Smooth muscle cell (in vitro differentiated cells): Measurements from ENCODE around the gene TAX1BP1. TPM values are rescaled to one million over a fixed set of nuclear protein-coding genes. Genes with fewer than 3 reads are reported as not detected.

ENCODE experiments used
- DNase-seq: peaks from one replicate; lab custom pipeline; 2025; ENCODE audit not compliant: unreplicated experiment; lab: John Stamatoyannopoulos, UW
- H2AFZ ChIP-seq: fragments of 200-600 bp; sonication (generic); 2 replicates; pipeline ENCODE4 v1.6.0; 2016; ENCODE audit warnings: antibody characterized with exemption, low read depth, mild to moderate bottlenecking
- H3F3A ChIP-seq: fragments of 200-600 bp; sonication (generic); 2 replicates; pipeline ENCODE4 v1.6.0; 2017; ENCODE audit warnings: antibody characterized with exemption, low read depth
- H3K27ac ChIP-seq: fragments of 200-600 bp; sonication (generic); 2 replicates; pipeline ENCODE4 v1.5.1; 2016; ENCODE audit warnings: low read depth, mild to moderate bottlenecking
- H3K27me3 ChIP-seq: fragments of 200-600 bp; sonication (generic); 2 replicates; pipeline ENCODE4 v1.6.1; 2016; ENCODE audit warnings: low read depth, mild to moderate bottlenecking
- H3K36me3 ChIP-seq: fragments of 200-600 bp; sonication (generic); 2 replicates; pipeline ENCODE4 v1.5.1; 2016; ENCODE audit warnings: low read depth
- H3K4me1 ChIP-seq: fragments of 200-600 bp; sonication (generic); 2 replicates; pipeline ENCODE4 v1.5.1; 2016; ENCODE audit warnings: low read depth
- H3K4me2 ChIP-seq: fragments of 200-600 bp; sonication (generic); 2 replicates; pipeline ENCODE4 v1.6.0; 2016; ENCODE audit warnings: mild to moderate bottlenecking
- H3K4me3 ChIP-seq: fragments of 200-600 bp; sonication (generic); 2 replicates; pipeline ENCODE4 v1.5.1; 2016; ENCODE audit warnings: mild to moderate bottlenecking
- H3K79me2 ChIP-seq: fragments of 200-600 bp; sonication (generic); 2 replicates; pipeline ENCODE4 v1.6.0; 2016; ENCODE audit warnings: low read depth, mild to moderate bottlenecking
- H3K9ac ChIP-seq: fragments of 200-600 bp; sonication (generic); 2 replicates; pipeline ENCODE4 v1.6.0; 2016; ENCODE audit warnings: low read depth
- H3K9me3 ChIP-seq: fragments of 200-600 bp; sonication (generic); replicated peaks from 2 replicates; pipeline ENCODE4 v1.5.1; 2016; ENCODE audit warnings: low read depth
- H4K20me1 ChIP-seq: fragments of 200-600 bp; sonication (generic); 2 replicates; pipeline ENCODE4 v1.6.0; 2016; ENCODE audit warnings: low read depth
- WGBS: methylation state at CpG from one replicate; pipeline ENCODE4 v1.1.7; 2016; ENCODE audit warnings: low lambda C conversion rate; 5-methylcytosine and 5-hydroxymethylcytosine counted together
- polyA plus RNA-seq: library from polyadenylated mRNA; unstranded; fragments of >200 nt; fragmentation: Nextera tagmentation; extraction: Ambion mirVana; gene quantifications from 2 replicates; pipeline ENCODE4 v1.2.1, GENCODE V29; 2016
- total RNA-seq: library from RNA; depleted of rRNA; stranded (reverse); fragments of >200 nt; gene quantifications from 2 replicates; pipeline ENCODE4 v1.2.3, GENCODE V29; 2014
- TF ChIP-seq, protein P1 (sequence below): fragments of 200-600 bp; sonication (generic); IDR thresholded peaks from 2 replicates; pipeline ENCODE4 v1.5.1; 2017; ENCODE audit warnings: borderline replicate concordance, mild to moderate bottlenecking, antibody characterized with exemption; ENCODE audit not compliant: insufficient read depth, poor library complexity, severe bottlenecking

The TAX1BP1 gene
- total and polyA plus RNA-seq, 2 experiments from 2014 or later, result 80.4 to 81.6 TPM

DNA sequence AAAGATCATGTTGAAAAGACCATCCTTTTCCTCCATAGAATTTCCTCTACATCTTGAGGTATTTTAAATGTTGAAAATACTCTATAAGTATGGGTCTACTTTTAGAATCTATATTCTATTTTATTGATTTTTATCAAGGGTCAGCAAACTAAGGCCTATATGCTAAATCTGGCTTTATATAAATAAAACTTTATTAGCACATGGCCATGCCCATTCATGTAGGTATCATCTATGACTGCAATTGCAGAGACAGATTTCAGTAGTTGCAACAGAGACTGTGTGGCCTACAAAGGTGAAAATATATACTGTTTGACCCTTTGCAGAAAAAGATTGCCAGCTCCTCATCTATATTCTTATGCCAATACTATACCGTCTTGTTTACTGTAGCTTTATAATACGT is 72.7 kb downstream of the TAX1BP1 start:
- Histone ChIP-seq H3K4me1 (peaks cover 8% of the 10 kb centered on the region), H3K4me2 (no peak overlapping the region), H3K79me2 (peaks cover 14% of the 10 kb centered on the region), H3K9ac (no peak overlapping the region), H3K4me3 (no peak overlapping the region), H4K20me1 (peaks cover 39% of the 10 kb centered on the region), H3F3A (no peaks in the 10 kb centered on the region), H3K36me3 (peaks cover 11% of the 10 kb centered on the region), H3K27ac (no peak overlapping the region), H3K9me3 (no peaks in the 10 kb centered on the region), H3K27me3 (no peaks in the 10 kb centered on the region), H2AFZ (no peak overlapping the region)
- 100% methylated on average over 2 of the region's 2 CpGs for WGBS
- TF ChIP-seq, protein P1, sequence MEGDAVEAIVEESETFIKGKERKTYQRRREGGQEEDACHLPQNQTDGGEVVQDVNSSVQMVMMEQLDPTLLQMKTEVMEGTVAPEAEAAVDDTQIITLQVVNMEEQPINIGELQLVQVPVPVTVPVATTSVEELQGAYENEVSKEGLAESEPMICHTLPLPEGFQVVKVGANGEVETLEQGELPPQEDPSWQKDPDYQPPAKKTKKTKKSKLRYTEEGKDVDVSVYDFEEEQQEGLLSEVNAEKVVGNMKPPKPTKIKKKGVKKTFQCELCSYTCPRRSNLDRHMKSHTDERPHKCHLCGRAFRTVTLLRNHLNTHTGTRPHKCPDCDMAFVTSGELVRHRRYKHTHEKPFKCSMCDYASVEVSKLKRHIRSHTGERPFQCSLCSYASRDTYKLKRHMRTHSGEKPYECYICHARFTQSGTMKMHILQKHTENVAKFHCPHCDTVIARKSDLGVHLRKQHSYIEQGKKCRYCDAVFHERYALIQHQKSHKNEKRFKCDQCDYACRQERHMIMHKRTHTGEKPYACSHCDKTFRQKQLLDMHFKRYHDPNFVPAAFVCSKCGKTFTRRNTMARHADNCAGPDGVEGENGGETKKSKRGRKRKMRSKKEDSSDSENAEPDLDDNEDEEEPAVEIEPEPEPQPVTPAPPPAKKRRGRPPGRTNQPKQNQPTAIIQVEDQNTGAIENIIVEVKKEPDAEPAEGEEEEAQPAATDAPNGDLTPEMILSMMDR, result no peak
- no peak for DNase-seq

DNA sequence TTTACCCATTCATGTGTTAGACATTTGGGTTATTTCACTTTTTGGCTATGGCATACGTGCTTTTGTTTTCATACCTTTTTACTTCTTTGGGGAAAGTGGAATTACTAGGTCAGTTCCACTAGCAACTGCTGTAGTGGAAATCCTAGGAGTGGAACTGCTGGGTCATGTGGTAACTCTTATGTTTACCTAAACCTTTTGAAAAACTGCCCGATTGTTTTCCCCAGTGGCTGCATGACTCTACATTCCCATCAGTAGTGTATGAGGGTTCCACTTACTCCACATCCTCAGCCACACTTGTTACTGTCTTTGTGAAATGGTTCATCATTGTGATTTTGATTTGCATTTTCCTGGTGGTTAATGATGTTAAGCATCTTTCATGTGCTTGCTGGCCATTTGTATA is 82.3 kb downstream of the TAX1BP1 start:
- WGBS, result 100% methylated on average over 2 of the region's 2 CpGs
- Histone ChIP-seq H4K20me1 (peaks cover 8% of the 10 kb centered on the region), H3F3A (peaks cover 4% of the 10 kb centered on the region), H3K27me3 (no peaks in the 10 kb centered on the region), H3K27ac (no peak overlapping the region), H3K9me3 (no peaks in the 10 kb centered on the region), H3K4me3 (no peak overlapping the region), H3K4me1 (no peaks in the 10 kb centered on the region), H3K4me2 (no peak overlapping the region), H3K79me2 (no peaks in the 10 kb centered on the region), H3K9ac (no peak overlapping the region), H3K36me3 (peaks cover 5% of the 10 kb centered on the region), H2AFZ (no peak overlapping the region)
- DNase-seq, result no peak
- TF ChIP-seq, protein P1, result no peak

DNA sequence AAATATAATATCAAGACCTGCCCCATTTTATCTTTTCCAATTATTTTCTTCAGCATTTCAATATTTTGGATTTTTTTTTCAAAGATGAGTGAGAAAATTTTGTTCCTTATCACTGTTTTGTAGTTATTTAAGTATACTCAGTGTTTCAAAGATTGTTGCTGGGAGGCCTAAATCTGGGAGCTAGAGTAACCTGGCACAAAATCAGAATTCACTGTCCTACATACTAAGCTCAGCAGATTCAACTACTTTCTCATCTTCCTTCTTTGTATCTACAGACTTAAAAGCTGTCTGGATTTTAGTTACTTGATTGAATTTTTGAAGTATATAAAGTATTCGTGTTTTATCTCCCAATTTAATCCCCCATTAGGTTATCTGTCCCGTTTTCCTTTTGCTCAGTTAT is 85.9 kb downstream of the TAX1BP1 start:
- no peaks in the 10 kb centered on the region for H3K9me3 ChIP-seq
- no peak overlapping the region for H3K4me3 ChIP-seq
- 38% methylated on average over 2 of the region's 2 CpGs for WGBS
- H3K4me1 ChIP-seq, result no peaks in the 10 kb centered on the region
- H2AFZ ChIP-seq, result no peak overlapping the region
- H3K9ac ChIP-seq, result no peak overlapping the region
- H3K36me3 ChIP-seq, result peaks cover 4% of the 10 kb centered on the region
- no peaks in the 10 kb centered on the region for H3K79me2 ChIP-seq
- peaks cover 4% of the 10 kb centered on the region for H3F3A ChIP-seq
- TF ChIP-seq, protein P1, result no peak
- DNase-seq, result no peak
- peaks cover 6% of the 10 kb centered on the region for H4K20me1 ChIP-seq
- H3K27ac ChIP-seq, result no peak overlapping the region
- H3K4me2 ChIP-seq, result no peak overlapping the region
- H3K27me3 ChIP-seq, result no peaks in the 10 kb centered on the region

DNA sequence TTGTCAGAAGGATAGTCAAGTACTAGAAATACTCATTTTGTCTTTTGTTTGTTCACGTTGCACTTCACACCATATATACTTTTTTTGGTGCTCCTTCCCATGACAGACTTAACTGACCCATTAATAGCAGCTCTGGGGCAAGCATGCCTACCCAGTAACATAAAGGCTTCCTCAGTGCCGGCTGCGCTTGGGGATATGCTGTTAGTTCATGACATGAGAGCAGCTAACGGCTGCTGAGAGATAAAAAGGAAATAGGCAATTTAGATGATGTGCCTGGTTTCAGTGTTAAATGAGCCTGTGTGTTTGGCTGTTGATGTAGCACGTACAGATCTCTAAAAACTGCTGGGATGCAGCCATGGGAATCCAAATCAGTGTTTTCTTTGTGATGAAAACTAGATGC is 86.4 kb downstream of the TAX1BP1 start:
- H3K79me2 ChIP-seq, result no peaks in the 10 kb centered on the region
- peaks cover 10% of the 10 kb centered on the region for H4K20me1 ChIP-seq
- H3K36me3 ChIP-seq, result peaks cover 4% of the 10 kb centered on the region
- TF ChIP-seq, protein P1, result no peak
- peaks cover 4% of the 10 kb centered on the region for H3F3A ChIP-seq
- no peak overlapping the region for H3K4me3 ChIP-seq
- no peak overlapping the region for H3K9ac ChIP-seq
- no peaks in the 10 kb centered on the region for H3K9me3 ChIP-seq
- H3K4me1 ChIP-seq, result no peaks in the 10 kb centered on the region
- H2AFZ ChIP-seq, result no peak overlapping the region
- H3K27ac ChIP-seq, result no peak overlapping the region
- H3K27me3 ChIP-seq, result no peaks in the 10 kb centered on the region
- no peak for DNase-seq
- no peak overlapping the region for H3K4me2 ChIP-seq
- 36% methylated on average over 5 of the region's 5 CpGs for WGBS
